IMR-90 (cell line): ENCODE results near the gene COL15A1. TPM values are rescaled to one million over a fixed set of nuclear protein-coding genes. Genes with fewer than 3 reads are reported as not detected.
A peak's percentile ranks its signal among the peaks of the same experiment; 100 is the strongest.

Experiments
- ATAC-seq: fragments of 200-7000 bp; cut with Tn5 transposase; 2 replicates; pipeline ENCODE4 v1.9.1; 2020; ENCODE audit warnings: low read depth, mild to moderate bottlenecking, moderate library complexity
- BruUV-seq: library from RNA; stranded (reverse); fragments of 400-500 nt; replicated peaks from 2 replicates; lab custom pipeline; 2021; lab: Mats Ljungman, UMichigan
- CTCF ChIA-PET: fragments of 300-600 bp; formaldehyde crosslinking; extraction: SDS; loops from one replicate; lab custom pipeline; 2021; ENCODE audit warnings: antibody characterized with exemption; lab: Yijun Ruan, JAX
- POLR2A ChIA-PET: fragments of 300-600 bp; sonication (Branson Sonifier 250); formaldehyde crosslinking; loops from one replicate; lab custom pipeline; 2022; ENCODE audit warnings: antibody characterized with exemption; ENCODE audit not compliant: unreplicated experiment; lab: Charles Lee
- DNase-seq: peaks from one replicate; pipeline ENCODE4 v3.0.0; 2013
- H2AFZ ChIP-seq: replicated peaks from 2 replicates; pipeline ENCODE3; 2013; ENCODE audit warnings: low read length, mild to moderate bottlenecking; ENCODE audit not compliant: poor library complexity
- H2AK5ac ChIP-seq: 2 replicates; pipeline ENCODE4 v1.6.1; 2013; ENCODE audit warnings: low read depth, low read length, inconsistent platforms
- H2AK9ac ChIP-seq: replicated peaks from 2 replicates; pipeline ENCODE3; 2013; ENCODE audit warnings: mild to moderate bottlenecking, low read depth, low read length, moderate library complexity; ENCODE audit not compliant: poor library complexity
- H2BK120ac ChIP-seq: 2 replicates; pipeline ENCODE4 v1.6.1; 2013; ENCODE audit warnings: low read depth, low read length, inconsistent platforms
- H2BK15ac ChIP-seq: 3 replicates; pipeline ENCODE4 v1.6.1; 2013; ENCODE audit warnings: low read depth, low read length, inconsistent platforms
- H2BK20ac ChIP-seq: 2 replicates; pipeline ENCODE4 v1.6.1; 2013; ENCODE audit warnings: low read depth, mild to moderate bottlenecking, inconsistent platforms, low read length, moderate library complexity
- H2BK5ac ChIP-seq: 2 replicates; pipeline ENCODE4 v1.6.1; 2013; ENCODE audit warnings: mild to moderate bottlenecking, low read depth, low read length, inconsistent platforms; ENCODE audit not compliant: poor library complexity, severe bottlenecking
- H3K14ac ChIP-seq: replicated peaks from 2 replicates; pipeline ENCODE4 v1.6.1; 2013; ENCODE audit warnings: low read depth, low read length, inconsistent platforms
- H3K18ac ChIP-seq: 2 replicates; pipeline ENCODE4 v1.6.1; 2013; ENCODE audit warnings: low read depth, low read length, control low read depth
- H3K23ac ChIP-seq: 2 replicates; pipeline ENCODE4 v1.6.1; 2013; ENCODE audit warnings: low read depth, low read length, inconsistent platforms
- H3K27ac ChIP-seq: 2 replicates; pipeline ENCODE4 v1.5.1; 2013; ENCODE audit warnings: mild to moderate bottlenecking, control low read depth, low read length; ENCODE audit not compliant: insufficient read depth
- H3K27me3 ChIP-seq: 2 replicates; pipeline ENCODE4 v1.6.1; 2013; ENCODE audit warnings: low read length; ENCODE audit not compliant: control insufficient read depth, insufficient read depth
- H3K36me3 ChIP-seq: 2 replicates; pipeline ENCODE4 v1.6.1; 2013; ENCODE audit warnings: low read length, mixed read lengths; ENCODE audit not compliant: control insufficient read depth, insufficient read depth
- H3K4ac ChIP-seq: 2 replicates; pipeline ENCODE4 v1.6.1; 2013; ENCODE audit warnings: low read depth, low read length, inconsistent platforms
- H3K4me1 ChIP-seq: 2 replicates; pipeline ENCODE4 v1.6.1; 2013; ENCODE audit warnings: low read length, mixed read lengths; ENCODE audit not compliant: control insufficient read depth, insufficient read depth
- H3K4me2 ChIP-seq: 2 replicates; pipeline ENCODE4 v1.6.1; 2013; ENCODE audit warnings: low read depth, mild to moderate bottlenecking, control low read depth, low read length, moderate library complexity
- H3K4me3 ChIP-seq: 2 replicates; pipeline ENCODE4 v1.5.1; 2013; ENCODE audit warnings: low read depth, mild to moderate bottlenecking, control low read depth, low read length, moderate library complexity; ENCODE audit not compliant: insufficient read depth
- H3K56ac ChIP-seq: 2 replicates; pipeline ENCODE4 v1.6.1; 2013; ENCODE audit warnings: low read length, inconsistent platforms; ENCODE audit not compliant: insufficient read depth; ENCODE audit errors: extremely low read depth
- H3K79me1 ChIP-seq, 2 experiments: 2 replicates each; pipeline ENCODE4 v1.6.1; 2013; ENCODE audit warnings: low read length in 2 of 2, inconsistent platforms in 1 of 2, low read depth in 1 of 2
- H3K9ac ChIP-seq: 2 replicates; pipeline ENCODE4 v1.6.1; 2013; ENCODE audit warnings: low read depth, low read length, control low read depth
- H3K9me1 ChIP-seq: 2 replicates; pipeline ENCODE4 v1.6.1; 2013; ENCODE audit warnings: low read length, inconsistent platforms; ENCODE audit not compliant: insufficient read depth
- H3K9me3 ChIP-seq: 2 replicates; pipeline ENCODE4 v1.6.1; 2013; ENCODE audit warnings: low read length; ENCODE audit not compliant: control insufficient read depth, insufficient read depth
- H4K20me1 ChIP-seq: 2 replicates; pipeline ENCODE4 v1.6.1; 2013; ENCODE audit warnings: low read length, inconsistent platforms; ENCODE audit not compliant: insufficient read depth
- H4K5ac ChIP-seq: 2 replicates; pipeline ENCODE4 v1.6.1; 2013; ENCODE audit warnings: mild to moderate bottlenecking, low read depth, low read length, control low read depth
- H4K8ac ChIP-seq, 2 experiments: 2 replicates each; pipeline ENCODE4 v1.6.1; 2013; ENCODE audit warnings: low read depth in 2 of 2, low read length in 2 of 2, control low read depth in 1 of 2, inconsistent platforms in 1 of 2
- H4K91ac ChIP-seq: 2 replicates; pipeline ENCODE4 v1.6.1; 2013; ENCODE audit warnings: low read depth, low read length, inconsistent platforms; ENCODE audit not compliant: insufficient read depth
- CHD1 ChIP-seq: IDR thresholded peaks from 2 replicates; pipeline ENCODE4 v1.6.1; 2012; ENCODE audit warnings: low read depth, low read length, improper control_type of control experiment
- FOS ChIP-seq: fragments of 150-350 bp; IDR thresholded peaks from 2 replicates; pipeline ENCODE4 v1.6.1; 2016; ENCODE audit warnings: low read depth, low read length
- MAZ ChIP-seq: IDR thresholded peaks from 2 replicates; pipeline ENCODE4 v1.6.1; 2012; ENCODE audit warnings: low read depth, mild to moderate bottlenecking, low read length, improper control_type of control experiment, moderate library complexity, borderline replicate concordance
- RAD21 ChIP-seq: IDR thresholded peaks from 2 replicates; pipeline ENCODE4 v1.6.1; 2012; ENCODE audit warnings: low read length, improper control_type of control experiment
- RCOR1 ChIP-seq: IDR thresholded peaks from 2 replicates; pipeline ENCODE4 v1.6.1; 2012; ENCODE audit warnings: mild to moderate bottlenecking, low read length, improper control_type of control experiment; ENCODE audit not compliant: insufficient replicate concordance
- RFX5 ChIP-seq: IDR thresholded peaks from 2 replicates; pipeline ENCODE4 v1.8.0; 2012; ENCODE audit warnings: low read depth, mild to moderate bottlenecking, low read length, moderate library complexity
- WGBS, 2 experiments: methylation state at CpG; one replicate each; pipeline versions ENCODE4 v1.1.5 to v1.1.7; 2013; ENCODE audit warnings: missing lambda C conversion rate in 2 of 2; ENCODE audit not compliant: insufficient read length in 1 of 2; ENCODE audit errors: extremely low coverage in 2 of 2; 5-methylcytosine and 5-hydroxymethylcytosine counted together
- dilution Hi-C: fragments of 300-500 bp; cut with HindIII; formaldehyde crosslinking; loops from one replicate; pipeline ENCODE4 v1.14.3; 2018; ENCODE audit warnings: low sequenced_read_pairs; ENCODE audit not compliant: unreplicated experiment
- in situ Hi-C: fragments of 300-500 bp; cut with MboI; formaldehyde crosslinking; loops from 3 replicates; pipeline ENCODE4 v1.14.3; 2019; ENCODE audit warnings: low sequenced_read_pairs, inconsistent platforms, mixed read lengths
- intact Hi-C: fragments of 100-400 bp; cut with micrococcal nuclease; formaldehyde crosslinking; loops from 2 replicates; pipeline ENCODE4 v1.10.0; 2022
- polyA plus RNA-seq, 3 experiments: library from polyadenylated mRNA; depleted of rRNA; stranded (reverse); fragments of >200 nt; gene quantifications; 2 replicates each; pipeline ENCODE4 v1.2.3, GENCODE V29; 2012; ENCODE audit warnings: low replicate concordance in 1 of 3
- total RNA-seq: library from RNA; depleted of rRNA; stranded (reverse); fragments of >200 nt; gene quantifications from 2 replicates; pipeline ENCODE4 v1.2.3, GENCODE V29; 2012
- TF ChIP-seq, protein P1 (sequence below): fragments of 150-350 bp; IDR thresholded peaks from 2 replicates; pipeline ENCODE4 v1.6.1; 2017; ENCODE audit warnings: mild to moderate bottlenecking, antibody characterized with exemption, low read length, low read depth

Gene COL15A1
- total and polyA plus RNA-seq, 2 of the 4 experiments (the other 2 are of a cell fraction) = 2.2 to 3.7 TPM

DNA sequence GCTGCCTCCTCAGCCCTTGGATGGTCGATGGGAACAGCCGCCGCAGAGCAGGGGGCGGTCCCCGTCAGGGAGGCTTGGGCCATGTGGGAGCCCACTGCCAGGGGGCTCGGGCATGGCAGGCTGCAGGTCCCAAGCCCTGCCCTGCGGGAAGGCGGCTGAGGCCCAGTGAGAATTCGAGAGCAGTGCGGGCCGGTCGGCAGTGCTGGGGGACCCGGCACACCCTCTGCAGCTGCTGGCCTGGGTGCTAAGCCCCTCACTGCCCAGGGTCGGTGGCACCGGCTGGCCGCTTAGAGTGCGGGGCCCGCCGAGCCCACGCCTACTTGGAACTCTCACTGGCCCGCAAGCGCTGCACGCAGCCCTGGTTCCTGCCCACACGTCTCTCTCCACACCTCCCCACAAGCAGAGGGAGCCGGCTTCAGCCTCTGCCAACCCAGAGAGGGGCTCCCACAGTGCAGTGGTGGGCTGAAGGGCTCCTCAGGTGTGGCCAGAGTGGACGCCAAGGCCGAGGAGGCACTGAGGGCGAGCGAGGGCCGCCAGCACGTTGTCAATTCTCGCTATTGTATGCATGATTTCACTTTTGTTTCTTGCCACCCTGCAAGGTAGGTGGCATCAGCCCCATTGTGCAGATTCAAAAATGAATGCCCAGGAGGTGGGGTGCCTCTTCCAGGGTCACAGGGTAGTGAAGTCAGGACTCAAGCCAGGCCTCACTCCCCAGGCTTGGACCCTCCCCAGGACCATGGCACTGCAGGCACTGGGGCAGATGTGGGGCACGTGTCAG is 48.6 kb downstream of the COL15A1 start:
- Histone ChIP-seq H4K5ac (no peak overlapping the region), H3K27ac (no peak overlapping the region), H4K20me1 (peaks cover 8% of the 10 kb centered on the region; the same call in 1 of the 2 replicates), H2BK5ac (no peak overlapping the region), H3K4ac (no peak overlapping the region), H3K14ac (no peak overlapping the region), H3K18ac (no peak overlapping the region), H3K27me3 (no peaks in the 10 kb centered on the region), H3K23ac (no peak overlapping the region), H2BK120ac (no peak overlapping the region), H3K4me1 (peaks cover 16% of the 10 kb centered on the region), H3K9me1 (peaks cover 22% of the 10 kb centered on the region), H4K91ac (no peak overlapping the region), H3K56ac (no peak overlapping the region), H3K4me3 (no peak overlapping the region), H3K36me3 (peaks cover 41% of the 10 kb centered on the region; the same call in 1 of the 2 replicates), H3K79me1 (peaks cover 0 to 12% of the 10 kb centered on the region in 2 experiments; a peak in 2 of 4 replicates), H2AFZ (no peak overlapping the region), H2AK5ac (0 out of 2 replicates have a peak overlapping the region, but pooled peaks have one; percentile 23), H2AK9ac (no peak overlapping the region), H4K8ac (no peak overlapping the region), H2BK20ac (no peak overlapping the region), H3K9ac (no peak overlapping the region), H2BK15ac (no peak overlapping the region), H3K9me3 (peaks cover 2% of the 10 kb centered on the region; the same call in 1 of the 2 replicates), H3K4me2 (no peak overlapping the region)
- POLR2A ChIA-PET = no interaction called here
- no peak for TF ChIP-seq RCOR1
- TF ChIP-seq CHD1 = no peak
- TF ChIP-seq, protein P1, sequence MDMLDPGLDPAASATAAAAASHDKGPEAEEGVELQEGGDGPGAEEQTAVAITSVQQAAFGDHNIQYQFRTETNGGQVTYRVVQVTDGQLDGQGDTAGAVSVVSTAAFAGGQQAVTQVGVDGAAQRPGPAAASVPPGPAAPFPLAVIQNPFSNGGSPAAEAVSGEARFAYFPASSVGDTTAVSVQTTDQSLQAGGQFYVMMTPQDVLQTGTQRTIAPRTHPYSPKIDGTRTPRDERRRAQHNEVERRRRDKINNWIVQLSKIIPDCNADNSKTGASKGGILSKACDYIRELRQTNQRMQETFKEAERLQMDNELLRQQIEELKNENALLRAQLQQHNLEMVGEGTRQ = no peak
- TF ChIP-seq MAZ = no peak
- no peak for TF ChIP-seq FOS
- no peak for TF ChIP-seq RFX5
- TF ChIP-seq RAD21 = no peak
- BruUV-seq = no TSS peak
- intact Hi-C loops (no loop called here), dilution Hi-C loops (no loop called here), in situ Hi-C loops (no loop called here)
- ATAC-seq = no peak
- CTCF ChIA-PET = interaction anchor here (0.6 to 0.7 kb wide), 2 partner anchors 93 to 144 kb away, joined by 3 to 4 read pairs; no protein-coding TSS in a partner anchor
- 94% methylated on average over 15 of the region's 33 CpGs; no CpG with 5 or more reads in 1 of the 2 experiments for WGBS, 2 experiments
- no peak for DNase-seq
